Stimulated activated CD8-positive, alpha-beta memory T cell treated with anti-CD3 and anti-CD28 coated beads, Interleukin-15, amount 100 ng/mL, for 48 hours (primary cell): ENCODE measurements around the gene THRA.

Experiments used
- DNase-seq, 2 donors: peaks; one replicate each; pipeline ENCODE4 v3.0.0-alpha.2; 2020; ENCODE audit warnings: low read depth in 2 of 2

THRA gene, protein sequence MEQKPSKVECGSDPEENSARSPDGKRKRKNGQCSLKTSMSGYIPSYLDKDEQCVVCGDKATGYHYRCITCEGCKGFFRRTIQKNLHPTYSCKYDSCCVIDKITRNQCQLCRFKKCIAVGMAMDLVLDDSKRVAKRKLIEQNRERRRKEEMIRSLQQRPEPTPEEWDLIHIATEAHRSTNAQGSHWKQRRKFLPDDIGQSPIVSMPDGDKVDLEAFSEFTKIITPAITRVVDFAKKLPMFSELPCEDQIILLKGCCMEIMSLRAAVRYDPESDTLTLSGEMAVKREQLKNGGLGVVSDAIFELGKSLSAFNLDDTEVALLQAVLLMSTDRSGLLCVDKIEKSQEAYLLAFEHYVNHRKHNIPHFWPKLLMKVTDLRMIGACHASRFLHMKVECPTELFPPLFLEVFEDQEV

DNA sequence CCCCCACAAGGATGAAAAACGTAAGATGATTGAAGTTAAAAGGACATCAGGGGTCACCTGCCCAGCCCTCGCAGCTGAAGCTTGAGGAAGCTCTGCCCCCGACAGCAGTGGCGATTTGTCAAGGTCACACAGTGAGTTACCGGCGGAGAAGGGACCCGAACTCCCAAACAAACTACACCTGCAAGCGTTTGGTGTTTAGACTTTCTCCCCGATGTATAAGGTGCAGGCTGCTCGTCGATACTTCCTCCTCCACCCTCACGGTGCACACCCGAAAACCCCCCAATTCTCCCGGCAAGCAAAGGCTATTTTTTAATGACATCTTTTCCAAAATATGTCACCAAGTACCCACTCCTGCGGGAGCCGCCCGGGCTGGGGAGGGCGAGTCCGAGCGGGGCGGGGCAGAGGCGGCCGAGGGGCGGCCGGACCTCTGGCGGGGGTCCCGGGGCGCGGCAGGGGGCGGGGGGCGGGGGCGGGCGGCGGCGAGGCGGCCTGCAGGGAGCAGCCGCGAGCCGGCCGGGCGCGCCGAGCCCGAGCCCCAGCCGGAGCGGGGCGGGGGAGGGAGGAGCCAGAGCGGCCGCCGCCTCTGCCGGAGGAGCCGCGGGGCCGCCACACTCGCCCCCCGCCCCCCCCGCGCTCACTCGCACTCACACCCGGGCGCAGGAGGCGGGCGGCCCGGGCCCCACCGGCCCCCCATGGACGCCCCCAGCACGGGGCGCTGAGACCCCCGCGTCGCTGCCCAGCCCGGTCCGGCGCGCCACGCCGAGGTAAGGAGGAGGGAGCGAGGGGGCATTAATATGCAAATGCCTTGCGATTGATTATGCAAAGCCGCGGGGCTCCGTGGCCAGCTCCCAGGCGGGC is at the start of gene THRA:
Gene THRA, plus strand, starts transcription at position 637 of the 858 bp plus-strand sequence. CDS start 11,524 bp downstream, outside the sequence.
- DNase-seq, result peak in 1 of 2 donors; percentile 60

DNA sequence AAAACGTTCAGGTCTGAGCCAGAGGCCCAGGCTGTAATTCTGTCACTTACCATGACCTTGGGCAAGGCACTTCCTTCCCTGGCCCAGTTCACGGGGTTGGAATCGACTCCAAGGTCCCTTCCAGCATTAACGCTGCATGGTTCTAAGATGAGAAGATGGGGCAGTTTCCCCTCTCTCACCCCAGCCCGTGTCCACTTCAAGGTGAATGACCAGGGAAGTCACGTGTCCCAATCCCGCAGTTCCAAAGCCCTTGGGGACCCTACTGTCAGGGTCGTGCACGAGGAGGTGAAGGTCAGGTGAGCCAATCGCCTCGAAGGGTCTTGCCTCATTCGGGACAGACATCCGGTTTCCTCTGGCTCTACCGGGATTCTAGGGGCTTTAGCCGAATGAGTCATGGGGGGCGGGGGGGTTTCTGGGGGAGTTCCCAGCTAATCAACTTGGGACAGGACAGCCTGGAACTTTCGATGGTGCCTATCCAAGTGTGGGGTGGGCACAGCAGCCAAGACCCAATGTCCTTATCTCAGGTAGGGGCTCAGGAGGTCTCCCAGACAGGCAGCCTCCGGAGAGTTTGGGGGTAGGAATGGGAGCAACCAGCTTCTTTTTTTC is 48.3 kb upstream of the THRA start:
- DNase-seq, result no peak

DNA sequence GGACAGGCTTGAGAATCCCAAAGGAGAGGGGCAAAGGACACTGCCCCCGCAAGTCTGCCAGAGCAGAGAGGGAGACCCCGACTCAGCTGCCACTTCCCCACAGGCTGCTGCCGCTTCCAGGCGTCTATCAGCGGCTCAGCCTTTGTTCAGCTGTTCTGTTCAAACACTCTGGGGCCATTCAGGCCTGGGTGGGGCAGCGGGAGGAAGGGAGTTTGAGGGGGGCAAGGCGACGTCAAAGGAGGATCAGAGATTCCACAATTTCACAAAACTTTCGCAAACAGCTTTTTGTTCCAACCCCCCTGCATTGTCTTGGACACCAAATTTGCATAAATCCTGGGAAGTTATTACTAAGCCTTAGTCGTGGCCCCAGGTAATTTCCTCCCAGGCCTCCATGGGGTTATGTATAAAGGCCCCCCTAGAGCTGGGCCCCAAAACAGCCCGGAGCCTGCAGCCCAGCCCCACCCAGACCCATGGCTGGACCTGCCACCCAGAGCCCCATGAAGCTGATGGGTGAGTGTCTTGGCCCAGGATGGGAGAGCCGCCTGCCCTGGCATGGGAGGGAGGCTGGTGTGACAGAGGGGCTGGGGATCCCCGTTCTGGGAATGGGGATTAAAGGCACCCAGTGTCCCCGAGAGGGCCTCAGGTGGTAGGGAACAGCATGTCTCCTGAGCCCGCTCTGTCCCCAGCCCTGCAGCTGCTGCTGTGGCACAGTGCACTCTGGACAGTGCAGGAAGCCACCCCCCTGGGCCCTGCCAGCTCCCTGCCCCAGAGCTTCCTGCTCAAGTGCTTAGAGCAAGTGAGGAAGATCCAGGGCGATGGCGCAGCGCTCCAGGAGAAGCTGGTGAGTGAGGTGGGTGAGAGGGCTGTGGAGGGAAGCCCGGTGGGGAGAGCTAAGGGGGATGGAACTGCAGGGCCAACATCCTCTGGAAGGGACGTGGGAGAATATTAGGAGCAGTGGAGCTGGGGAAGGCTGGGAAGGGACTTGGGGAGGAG is 47.5 kb upstream of the THRA start, which contains the start of gene CSF3:
Gene CSF3, plus strand, starts transcription at position 436 of the 993 bp plus-strand sequence. Its CDS starts 35 bp downstream, at position 471.
- DNase-seq, result no peak

DNA sequence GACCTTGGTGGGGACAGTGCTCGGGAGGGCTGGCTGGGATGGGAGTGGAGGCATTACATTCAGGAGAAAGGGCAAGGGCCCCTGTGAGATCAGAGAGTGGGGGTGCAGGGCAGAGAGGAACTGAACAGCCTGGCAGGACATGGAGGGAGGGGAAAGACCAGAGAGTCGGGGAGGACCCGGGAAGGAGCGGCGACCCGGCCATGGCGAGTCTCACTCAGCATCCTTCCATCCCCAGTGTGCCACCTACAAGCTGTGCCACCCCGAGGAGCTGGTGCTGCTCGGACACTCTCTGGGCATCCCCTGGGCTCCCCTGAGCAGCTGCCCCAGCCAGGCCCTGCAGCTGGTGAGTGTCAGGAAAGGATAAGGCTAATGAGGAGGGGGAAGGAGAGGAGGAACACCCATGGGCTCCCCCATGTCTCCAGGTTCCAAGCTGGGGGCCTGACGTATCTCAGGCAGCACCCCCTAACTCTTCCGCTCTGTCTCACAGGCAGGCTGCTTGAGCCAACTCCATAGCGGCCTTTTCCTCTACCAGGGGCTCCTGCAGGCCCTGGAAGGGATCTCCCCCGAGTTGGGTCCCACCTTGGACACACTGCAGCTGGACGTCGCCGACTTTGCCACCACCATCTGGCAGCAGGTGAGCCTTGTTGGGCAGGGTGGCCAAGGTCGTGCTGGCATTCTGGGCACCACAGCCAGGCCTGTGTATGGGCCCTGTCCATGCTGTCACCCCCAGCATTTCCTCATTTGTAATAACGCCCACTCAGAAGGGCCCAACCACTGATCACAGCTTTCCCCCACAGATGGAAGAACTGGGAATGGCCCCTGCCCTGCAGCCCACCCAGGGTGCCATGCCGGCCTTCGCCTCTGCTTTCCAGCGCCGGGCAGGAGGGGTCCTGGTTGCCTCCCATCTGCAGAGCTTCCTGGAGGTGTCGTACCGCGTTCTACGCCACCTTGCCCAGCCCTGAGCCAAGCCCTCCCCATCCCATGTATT is 46.5 kb upstream of the THRA start:
- no peak for DNase-seq

DNA sequence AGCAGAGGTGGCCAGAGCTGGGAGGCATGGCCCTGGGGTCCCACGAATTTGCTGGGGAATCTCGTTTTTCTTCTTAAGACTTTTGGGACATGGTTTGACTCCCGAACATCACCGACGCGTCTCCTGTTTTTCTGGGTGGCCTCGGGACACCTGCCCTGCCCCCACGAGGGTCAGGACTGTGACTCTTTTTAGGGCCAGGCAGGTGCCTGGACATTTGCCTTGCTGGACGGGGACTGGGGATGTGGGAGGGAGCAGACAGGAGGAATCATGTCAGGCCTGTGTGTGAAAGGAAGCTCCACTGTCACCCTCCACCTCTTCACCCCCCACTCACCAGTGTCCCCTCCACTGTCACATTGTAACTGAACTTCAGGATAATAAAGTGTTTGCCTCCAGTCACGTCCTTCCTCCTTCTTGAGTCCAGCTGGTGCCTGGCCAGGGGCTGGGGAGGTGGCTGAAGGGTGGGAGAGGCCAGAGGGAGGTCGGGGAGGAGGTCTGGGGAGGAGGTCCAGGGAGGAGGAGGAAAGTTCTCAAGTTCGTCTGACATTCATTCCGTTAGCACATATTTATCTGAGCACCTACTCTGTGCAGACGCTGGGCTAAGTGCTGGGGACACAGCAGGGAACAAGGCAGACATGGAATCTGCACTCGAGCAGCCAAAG is 45.2 kb upstream of the THRA start:
- no peak for DNase-seq

DNA sequence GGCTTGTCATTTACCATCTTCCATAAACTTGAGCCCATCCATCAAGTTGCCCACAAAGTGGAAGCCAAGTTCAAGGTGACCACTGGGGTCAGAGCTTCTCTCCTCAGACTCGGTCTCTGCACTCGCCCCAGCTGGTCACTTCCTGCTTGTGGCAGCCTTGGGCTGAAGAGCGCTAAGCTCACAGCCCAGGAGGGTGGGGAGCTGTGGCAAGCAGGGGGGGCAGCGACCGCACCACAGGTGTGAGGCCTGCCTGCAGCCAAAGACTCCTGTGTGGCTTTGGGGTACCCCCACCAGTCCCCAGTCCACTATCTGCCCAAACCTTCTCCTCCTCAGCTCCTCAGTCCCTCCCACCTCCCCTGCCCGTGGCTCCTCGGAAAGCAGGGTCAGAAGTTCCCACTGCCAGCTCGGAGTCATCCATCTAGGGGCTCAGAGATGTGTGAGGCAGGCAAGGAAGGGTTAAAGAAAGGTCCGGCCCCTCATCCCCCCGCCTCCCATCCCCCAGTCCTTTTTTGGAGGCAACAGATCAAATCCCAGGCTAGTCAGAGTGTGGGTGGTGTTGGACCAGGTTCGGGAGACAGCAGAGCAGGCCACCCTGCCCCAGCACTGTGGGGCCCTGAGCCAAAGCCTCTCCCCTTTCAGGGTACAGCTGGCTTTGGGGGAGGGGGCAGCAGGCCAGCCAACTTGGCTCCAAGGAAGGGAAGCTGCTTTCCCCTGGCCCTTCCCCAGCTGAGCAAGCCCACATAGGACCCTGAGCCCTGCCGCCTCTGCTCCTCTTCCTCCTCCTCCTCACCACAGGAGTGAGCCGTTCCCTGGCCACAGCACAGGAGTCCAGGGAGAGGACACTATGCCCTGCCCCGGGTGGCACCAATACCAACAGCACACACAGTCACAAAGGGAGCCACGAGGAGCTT is 44.3 kb upstream of the THRA start:
- DNase-seq, result no peak

DNA sequence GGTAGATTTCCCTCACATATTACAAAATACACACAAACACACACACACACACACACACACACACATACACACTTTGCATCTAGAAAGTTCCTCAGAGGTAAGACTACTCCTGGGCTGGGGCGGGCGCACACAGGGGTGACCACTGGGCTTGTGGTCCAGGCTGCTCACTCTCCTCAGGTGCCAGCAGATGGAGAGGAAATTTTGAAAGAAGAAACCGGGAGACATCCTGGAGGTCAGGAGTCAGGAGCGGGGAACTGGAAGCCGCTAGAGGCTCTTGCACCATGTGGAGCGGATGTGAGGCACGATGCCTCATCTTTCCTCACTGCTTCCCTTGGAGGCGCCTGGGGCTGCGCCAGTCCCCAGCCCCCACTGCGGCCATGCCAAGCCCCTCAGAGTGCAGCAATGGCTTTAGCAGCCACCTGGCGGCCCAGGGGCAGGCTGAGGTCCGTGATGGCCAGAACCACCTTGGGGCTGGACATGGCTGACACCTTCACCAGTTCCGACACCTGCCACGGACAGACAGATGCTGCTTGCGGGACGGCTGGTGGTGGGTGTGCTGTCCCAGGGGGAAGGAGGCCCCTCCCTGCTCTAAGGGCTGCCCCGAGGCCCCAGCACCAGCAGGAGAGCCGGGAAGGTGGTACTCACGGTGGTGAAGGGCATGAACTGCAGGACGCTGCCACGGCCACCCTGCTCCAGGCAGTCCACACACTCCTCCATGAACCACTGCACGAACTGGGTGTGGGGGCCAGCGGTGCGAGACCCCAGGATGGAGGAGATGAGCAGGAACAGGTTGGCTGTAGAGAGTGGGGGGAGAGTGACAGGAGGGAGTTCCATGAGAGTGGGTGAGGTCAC is 43.4 kb upstream of the THRA start:
- DNase-seq, result no peak

DNA sequence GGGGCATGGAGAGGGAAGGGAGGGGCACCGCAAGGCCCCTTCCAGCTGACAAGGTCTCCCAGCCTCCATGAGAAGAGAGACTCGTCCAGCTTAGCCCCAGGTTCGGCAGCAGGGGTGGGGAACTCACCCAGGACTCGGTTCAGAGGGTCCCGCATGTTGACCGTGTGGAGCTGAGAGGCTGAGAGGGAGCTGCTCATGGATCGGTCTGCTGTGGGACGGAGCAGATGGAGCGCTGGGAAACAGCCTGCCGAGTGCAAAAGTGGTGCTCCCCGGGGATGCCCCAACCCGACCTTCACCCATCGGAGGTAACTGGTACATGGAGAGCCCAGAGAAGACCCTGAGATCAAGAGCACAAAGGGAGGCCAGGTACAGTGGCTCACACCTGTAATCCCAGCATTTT is 42.6 kb upstream of the THRA start:
- no peak for DNase-seq

DNA sequence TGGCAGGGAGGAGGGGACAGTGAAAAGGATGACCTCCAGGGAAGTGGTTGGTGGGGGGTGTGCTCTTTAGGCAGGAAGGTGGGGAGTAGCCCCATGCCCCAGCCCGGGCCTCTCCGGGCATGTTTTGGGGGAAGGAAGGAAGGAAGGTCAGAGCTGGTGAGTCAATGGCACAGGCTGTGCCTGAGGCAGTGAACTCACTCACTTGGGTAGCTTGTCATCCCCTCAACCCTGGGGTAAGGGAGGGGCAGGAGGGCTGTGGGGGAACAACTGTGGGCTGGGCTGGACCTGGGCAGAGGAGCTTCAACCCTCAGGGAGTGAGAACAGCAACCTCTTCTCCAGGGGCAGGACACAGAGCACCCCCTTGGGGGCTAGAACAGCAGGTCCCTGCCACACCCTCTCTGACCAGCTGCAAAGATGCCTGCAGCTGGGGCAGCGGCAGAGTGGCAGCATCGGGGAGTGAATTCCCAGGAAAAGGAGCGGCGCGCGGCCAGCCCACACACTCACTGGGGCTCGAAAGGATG is 41.3 kb upstream of the THRA start:
- DNase-seq, result no peak

DNA sequence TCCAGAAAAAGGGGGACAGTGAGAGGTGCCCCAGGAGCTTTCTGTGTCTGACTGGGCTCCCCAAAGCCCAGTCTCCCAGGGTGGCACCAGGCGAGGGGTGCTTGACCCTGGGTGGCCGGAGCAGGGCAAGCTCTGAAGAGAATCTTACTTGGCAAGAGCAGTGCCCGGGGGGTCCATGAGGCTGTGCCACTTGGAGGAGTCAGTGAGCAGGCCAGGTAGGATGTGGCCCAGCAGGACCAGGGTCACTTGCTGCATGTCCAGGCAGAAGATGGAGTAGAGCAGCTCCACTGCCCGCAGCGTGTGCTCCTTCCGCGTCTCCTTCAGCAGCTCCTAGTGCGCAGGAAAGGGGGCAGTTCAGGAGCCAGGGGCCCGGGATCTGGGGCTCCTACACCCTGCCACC is 40.3 kb upstream of the THRA start:
- DNase-seq, result no peak

DNA sequence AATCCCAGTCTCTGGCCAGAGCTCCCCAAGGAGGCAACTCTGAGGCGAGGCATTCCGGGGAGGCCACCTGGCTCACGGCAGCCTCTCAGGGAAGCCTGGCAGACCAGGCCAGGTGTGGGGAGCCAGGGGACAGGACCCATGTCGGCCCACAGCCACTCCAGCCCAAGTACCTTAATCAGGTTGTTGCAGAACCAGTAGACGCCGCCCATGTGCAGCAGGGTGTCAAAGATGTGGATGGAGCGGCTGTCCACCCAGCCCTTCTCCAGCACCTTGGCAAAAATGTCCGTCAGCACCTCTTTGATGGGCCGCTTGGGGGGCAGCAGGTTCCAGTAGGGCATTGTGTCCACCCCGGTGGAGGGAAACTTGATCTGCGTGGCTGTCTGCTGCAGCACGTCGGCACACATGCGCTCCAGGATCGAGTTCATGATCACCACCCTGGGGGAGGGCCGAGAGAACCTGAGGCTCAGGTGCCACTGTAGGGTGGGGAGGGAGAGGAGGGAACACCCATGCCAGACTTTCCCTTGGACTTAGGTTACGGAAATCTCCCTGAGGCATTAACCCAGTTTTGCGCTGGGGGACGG is 39.7 kb upstream of the THRA start:
- no peak for DNase-seq

DNA sequence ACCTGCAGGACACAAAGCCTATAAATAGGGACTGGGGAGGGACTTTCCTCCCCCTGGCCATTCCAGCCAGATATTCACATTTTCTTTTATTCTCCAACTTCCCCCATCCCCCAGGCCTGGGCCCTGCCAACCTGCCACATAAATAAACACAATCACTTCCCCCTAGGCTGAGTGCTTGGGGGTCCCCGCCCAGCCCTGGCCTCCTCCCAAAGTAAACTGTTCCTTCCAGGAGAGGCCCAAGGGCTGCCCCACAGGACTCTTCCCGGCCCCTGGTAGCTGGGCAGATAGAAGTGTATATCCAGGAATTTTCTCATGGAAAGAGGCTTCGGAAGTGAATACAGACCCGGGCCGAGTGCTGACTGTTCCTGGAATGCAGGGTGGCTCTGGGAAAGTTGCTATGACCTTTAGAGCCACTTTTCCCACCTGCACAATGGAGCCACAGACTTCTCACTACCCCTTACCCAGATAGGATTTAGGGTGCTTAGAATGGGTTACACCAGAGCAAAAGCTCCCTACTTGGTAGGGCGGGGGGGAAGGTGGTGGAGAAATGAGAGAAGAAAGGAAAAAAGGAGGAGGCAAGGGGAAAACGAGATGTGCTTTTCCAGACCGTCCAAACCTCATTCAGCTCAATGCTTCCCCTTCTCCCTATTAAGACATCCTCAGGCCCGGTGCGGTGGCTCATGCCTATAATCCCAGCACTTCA is 39.0 kb upstream of the THRA start:
- no peak for DNase-seq

DNA sequence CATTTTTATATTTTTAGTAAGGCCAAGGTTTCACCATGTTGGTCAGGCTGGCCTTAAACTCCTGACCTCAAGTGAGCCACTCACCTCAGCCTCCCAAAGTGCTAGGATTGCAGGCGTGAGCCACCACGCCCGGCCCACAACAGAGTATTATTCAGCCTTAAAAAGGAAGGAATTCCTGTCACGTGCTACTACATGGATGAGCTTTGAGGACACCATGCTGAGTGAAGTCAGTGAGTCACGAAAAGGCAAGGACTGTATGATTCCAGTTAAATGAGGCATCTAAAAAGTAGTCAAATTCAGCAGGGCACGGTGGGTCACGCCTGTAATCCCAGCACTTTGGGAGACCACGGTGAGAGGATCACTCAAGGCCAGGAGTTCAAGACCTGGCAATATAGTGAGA is 37.9 kb upstream of the THRA start:
- no peak for DNase-seq

DNA sequence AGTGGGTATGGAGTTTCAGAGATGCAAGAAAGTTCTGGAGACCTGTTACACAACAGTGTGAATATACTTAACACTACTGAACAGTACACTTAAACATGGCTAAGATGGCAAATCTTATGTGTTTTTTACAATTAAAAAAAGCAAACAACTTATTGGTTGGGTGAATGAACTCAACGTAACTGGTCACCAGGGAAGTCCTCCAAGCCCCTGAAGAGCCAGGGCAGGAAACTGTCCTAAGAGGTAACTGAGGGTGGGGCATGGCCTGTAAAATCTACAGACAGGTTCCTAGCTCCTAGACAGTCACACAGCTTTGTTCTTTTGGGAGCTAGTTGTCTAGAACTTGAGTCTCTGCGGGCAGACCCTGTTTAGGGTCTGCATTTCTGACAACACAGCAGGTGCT is 37.2 kb upstream of the THRA start:
- no peak for DNase-seq

DNA sequence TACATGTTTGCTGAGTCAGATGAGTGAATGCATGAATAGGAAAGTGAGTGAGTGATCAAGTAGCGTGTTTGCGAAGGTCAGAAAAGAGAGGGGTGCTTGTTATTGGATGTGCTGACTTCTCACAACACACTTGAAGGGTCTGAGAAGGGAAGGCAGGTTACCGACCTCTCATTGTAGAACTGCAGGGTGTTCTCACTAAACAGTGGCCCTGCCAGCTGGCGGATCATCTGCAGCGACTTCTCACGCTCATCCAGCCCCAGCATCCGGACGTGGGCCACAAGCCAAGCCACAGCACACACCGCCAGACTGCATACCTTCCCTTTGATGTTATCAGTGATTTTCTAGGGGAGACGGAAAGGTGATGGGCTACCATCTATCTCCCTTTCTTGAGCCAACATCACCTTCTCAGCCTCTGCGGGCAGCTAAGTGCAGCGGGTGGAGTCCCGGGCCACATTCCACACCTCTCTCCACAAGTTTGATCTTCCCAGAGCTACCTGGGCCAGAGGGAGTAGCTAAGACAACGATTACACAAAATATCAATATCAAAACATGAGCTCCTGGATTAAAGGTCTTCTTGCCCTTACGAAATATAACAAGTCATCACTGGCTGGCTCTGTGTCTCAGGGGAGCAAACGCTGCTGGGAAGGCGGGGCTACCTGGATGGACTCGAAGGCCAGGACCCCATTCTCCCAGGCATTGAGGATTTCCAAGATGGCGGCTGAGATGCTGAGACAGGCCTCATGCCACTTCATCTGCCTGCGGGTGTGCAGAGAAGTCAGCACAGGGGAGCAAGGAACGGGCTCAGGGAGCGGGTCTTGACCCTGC is 36.6 kb upstream of the THRA start:
- no peak for DNase-seq
